SK-N-SH (cell line): Measurements from ENCODE around the gene COL4A2.

Source experiments
- CTCF ChIP-seq: fragments of 200-600 bp; sonication (generic); IDR thresholded peaks from 2 replicates; pipeline ENCODE4 v1.6.1; 2017; ENCODE audit warnings: antibody characterized with exemption, mild to moderate bottlenecking, moderate library complexity
- EP300 ChIP-seq, 2 experiments: IDR thresholded peaks; 2 replicates each; pipeline versions ENCODE4 v1.4.0 to v1.6.1; 2012; ENCODE audit warnings: borderline replicate concordance in 1 of 2, low read depth in 1 of 2, low read length in 1 of 2
- GABPA ChIP-seq: IDR thresholded peaks from 2 replicates; pipeline ENCODE4 v1.4.0; 2012; ENCODE audit warnings: low read depth, mild to moderate bottlenecking
- NRF1 ChIP-seq: IDR thresholded peaks from 2 replicates; pipeline ENCODE4 v1.6.1; 2012; ENCODE audit warnings: low read depth, mild to moderate bottlenecking, low read length
- POLR2AphosphoS5 ChIP-seq: IDR thresholded peaks from 2 replicates; pipeline ENCODE4 v1.6.1; 2012; ENCODE audit warnings: low read depth, low read length
- SIN3A ChIP-seq: IDR thresholded peaks from 2 replicates; pipeline ENCODE4 v1.6.1; 2012; ENCODE audit warnings: low read depth, mild to moderate bottlenecking, low read length, moderate library complexity, borderline replicate concordance
- SMC3 ChIP-seq: IDR thresholded peaks from 2 replicates; pipeline ENCODE4 v1.6.1; 2012; ENCODE audit warnings: low read depth, low read length, improper control_type of control experiment

GRCh38 chr13:110440946-110441731, 134.1 kb downstream of the COL4A2 start:
- no peak for TF ChIP-seq SMC3
- TF ChIP-seq SIN3A: no peak
- no peak for TF ChIP-seq POLR2AphosphoS5
- TF ChIP-seq EP300 (IDR thresholded peaks at IDR 0.05; ENCODE audit: borderline replicate concordance in 1 of 2, low read depth in 1 of 2, low read length in 1 of 2): no peak
- TF ChIP-seq CTCF: no peak
- TF ChIP-seq NRF1: no peak
- TF ChIP-seq GABPA: no peak
